ENCODE data around the gene CCDC93.

DNA sequence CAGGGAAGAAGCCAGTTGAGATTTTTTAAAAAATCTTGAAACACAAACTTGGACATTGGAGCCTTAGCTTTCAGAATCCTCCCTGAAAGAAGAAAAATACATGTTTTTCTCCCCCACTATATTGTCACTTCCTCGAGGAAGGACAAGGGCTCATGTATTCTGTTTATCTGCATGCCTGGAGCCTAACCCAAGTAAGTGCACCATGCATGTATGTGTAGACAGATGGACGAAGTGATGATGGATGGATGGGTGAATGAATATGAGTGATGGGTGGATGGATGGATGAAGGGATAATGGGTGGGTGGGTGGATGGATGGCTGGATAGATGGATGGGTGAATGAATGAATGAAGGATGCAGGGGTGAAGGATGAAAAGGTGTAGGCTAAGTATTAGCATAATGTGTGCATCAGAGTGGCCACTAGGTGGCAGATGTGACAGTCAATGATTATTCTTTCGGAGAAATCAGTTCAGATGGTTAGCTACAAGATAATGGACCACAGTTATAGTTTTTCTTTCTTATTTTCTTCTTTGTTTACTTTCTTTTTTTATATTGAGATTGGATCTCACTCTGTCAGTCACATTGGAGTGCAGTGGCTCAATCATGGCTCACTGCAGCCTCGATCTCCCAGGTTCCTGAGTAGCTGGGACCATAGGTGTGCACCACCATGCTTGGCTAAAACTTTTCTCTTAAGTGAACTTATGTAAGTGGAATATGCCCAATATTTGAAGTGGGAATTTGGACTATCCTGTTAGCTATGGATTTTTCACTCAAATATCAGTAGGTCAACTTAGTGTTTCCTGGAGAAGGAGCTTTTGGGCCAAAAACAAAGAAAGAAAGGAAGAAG is 18.5 kb upstream of the CCDC93 start:
- TF ChIP-seq BHLHE40 (IDR thresholded peaks at IDR 0.05; ENCODE audit: borderline replicate concordance): no peak
- no peak for TF ChIP-seq ARNT (IDR thresholded peaks at IDR 0.05)
- TF ChIP-seq SUZ12 (IDR thresholded peaks at IDR 0.05): no peak
- no peak for TF ChIP-seq ELF4 (IDR thresholded peaks at IDR 0.05)
- TF ChIP-seq, protein P1, sequence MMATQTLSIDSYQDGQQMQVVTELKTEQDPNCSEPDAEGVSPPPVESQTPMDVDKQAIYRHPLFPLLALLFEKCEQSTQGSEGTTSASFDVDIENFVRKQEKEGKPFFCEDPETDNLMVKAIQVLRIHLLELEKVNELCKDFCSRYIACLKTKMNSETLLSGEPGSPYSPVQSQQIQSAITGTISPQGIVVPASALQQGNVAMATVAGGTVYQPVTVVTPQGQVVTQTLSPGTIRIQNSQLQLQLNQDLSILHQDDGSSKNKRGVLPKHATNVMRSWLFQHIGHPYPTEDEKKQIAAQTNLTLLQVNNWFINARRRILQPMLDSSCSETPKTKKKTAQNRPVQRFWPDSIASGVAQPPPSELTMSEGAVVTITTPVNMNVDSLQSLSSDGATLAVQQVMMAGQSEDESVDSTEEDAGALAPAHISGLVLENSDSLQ (IDR thresholded peaks at IDR 0.05): peak; percentile 31; the same call in 1 of the 2 replicates
- no peak for TF ChIP-seq L3MBTL2 (conservative IDR thresholded peaks at IDR 0.05)
- no peak for TF ChIP-seq LEF1 (IDR thresholded peaks at IDR 0.05; ENCODE audit: borderline replicate concordance)
- TF ChIP-seq FOXM1 (IDR thresholded peaks at IDR 0.05; ENCODE audit: borderline replicate concordance): no peak
- TF ChIP-seq FOXA1 (IDR thresholded peaks at IDR 0.05): no peak
- no peak for TF ChIP-seq CTBP1 (IDR thresholded peaks at IDR 0.05; ENCODE audit: borderline replicate concordance)
- no peak for TF ChIP-seq ZNF384 (IDR thresholded peaks at IDR 0.05)
- no peak for TF ChIP-seq SP1 (IDR thresholded peaks at IDR 0.05)
- TF ChIP-seq NFRKB (IDR thresholded peaks at IDR 0.05): no peak
- no peak for TF ChIP-seq HDGF (IDR thresholded peaks at IDR 0.05; ENCODE audit: borderline replicate concordance)

All from HEK293T (cell line).